Epithelial cell of proximal tubule (primary cell): ENCODE data around the gene PLCZ1. TPM values are rescaled to one million over a fixed set of nuclear protein-coding genes. Genes with fewer than 3 reads are reported as not detected.

Experiments
- DNase-seq: peaks from one replicate; pipeline ENCODE4 v3.0.0-alpha.2; 2011; ENCODE audit warnings: low read depth
- H3K4me3 ChIP-seq: 2 replicates; pipeline ENCODE4 v1.5.1; 2011; ENCODE audit warnings: low read depth, mild to moderate bottlenecking, low read length
- total RNA-seq: library from RNA; depleted of rRNA; stranded (reverse); fragments of >200 nt; gene quantifications from 2 replicates; pipeline ENCODE4 v1.2.3, GENCODE V29; 2015
- TF ChIP-seq, protein P1 (sequence below): conservative IDR thresholded peaks from 2 replicates; pipeline ENCODE4 v1.5.1; 2012; ENCODE audit warnings: low read depth, mild to moderate bottlenecking, low read length

Gene PLCZ1
- total RNA-seq, 1 donor from 2014 or later, result not detected

DNA sequence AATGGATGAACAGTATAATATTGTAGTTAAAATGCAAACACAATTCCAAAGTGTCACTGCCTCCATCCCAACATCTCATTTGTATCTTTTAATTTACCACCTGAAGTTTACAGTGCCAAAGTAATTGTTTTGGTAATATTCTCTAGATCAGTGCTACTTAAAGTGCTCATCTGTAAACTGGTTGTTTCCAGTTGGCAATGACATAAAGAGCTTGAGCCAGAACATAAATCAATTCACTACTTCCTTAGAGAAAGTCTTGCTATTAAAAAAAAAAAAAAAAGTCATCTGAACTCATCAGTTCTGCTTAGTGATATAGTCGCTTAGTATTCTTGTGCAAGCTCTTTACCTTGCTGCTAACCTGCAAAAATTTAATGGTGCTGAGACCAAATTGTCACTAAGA, 16.4 kb downstream of the PLCZ1 start:
- TF ChIP-seq, protein P1, sequence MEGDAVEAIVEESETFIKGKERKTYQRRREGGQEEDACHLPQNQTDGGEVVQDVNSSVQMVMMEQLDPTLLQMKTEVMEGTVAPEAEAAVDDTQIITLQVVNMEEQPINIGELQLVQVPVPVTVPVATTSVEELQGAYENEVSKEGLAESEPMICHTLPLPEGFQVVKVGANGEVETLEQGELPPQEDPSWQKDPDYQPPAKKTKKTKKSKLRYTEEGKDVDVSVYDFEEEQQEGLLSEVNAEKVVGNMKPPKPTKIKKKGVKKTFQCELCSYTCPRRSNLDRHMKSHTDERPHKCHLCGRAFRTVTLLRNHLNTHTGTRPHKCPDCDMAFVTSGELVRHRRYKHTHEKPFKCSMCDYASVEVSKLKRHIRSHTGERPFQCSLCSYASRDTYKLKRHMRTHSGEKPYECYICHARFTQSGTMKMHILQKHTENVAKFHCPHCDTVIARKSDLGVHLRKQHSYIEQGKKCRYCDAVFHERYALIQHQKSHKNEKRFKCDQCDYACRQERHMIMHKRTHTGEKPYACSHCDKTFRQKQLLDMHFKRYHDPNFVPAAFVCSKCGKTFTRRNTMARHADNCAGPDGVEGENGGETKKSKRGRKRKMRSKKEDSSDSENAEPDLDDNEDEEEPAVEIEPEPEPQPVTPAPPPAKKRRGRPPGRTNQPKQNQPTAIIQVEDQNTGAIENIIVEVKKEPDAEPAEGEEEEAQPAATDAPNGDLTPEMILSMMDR, result no peak
- no peak for DNase-seq
- H3K4me3 ChIP-seq, result no peak overlapping the region

DNA sequence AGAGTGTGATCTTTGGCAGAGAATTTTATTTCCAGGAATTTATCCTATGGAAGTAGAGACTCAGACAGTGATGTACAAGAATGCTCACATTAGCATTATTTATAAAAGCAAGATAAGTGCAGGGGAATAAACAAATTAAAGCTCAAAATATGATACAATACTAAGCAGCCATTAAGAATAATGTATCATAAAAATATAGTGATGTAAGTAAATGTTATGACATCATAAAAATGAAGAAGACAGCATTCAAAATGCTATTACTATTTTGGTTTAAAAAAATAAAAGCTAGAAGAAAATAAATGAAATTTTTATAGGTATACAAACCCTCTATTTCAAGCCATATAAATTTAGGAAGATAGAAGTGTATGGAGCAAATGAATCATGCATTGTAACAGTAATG, 17.1 kb downstream of the PLCZ1 start:
- no peak overlapping the region for H3K4me3 ChIP-seq
- no peak for DNase-seq
- TF ChIP-seq, protein P1, result no peak

DNA sequence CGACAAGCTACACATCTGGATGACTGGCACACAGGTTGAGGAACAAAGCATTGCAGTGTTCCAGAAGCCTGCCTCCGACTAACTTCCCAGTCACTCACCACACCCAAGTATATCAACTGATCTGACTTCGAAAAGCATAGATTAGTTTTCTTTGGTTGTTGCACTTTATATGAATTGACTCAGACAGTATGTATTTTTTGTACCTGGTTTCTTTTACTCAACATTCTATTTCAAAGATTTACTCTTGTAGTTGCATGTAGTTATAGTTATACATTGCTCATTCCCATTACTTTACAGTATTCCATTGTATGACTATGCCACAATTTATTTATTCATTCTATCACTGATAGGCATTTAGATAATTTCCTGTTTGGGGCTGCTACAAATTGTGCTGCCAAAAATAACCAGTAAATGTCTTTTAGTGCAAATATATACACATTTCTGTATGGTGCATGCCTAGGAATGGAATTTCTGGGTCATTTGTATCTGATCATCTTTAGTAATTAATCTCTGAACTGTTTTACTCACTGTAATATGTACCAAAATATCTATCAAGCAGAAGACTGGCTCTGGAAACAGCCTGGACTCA, 17.8 kb downstream of the PLCZ1 start:
- no peak for DNase-seq
- H3K4me3 ChIP-seq, result no peak overlapping the region
- TF ChIP-seq, protein P1, result no peak

DNA sequence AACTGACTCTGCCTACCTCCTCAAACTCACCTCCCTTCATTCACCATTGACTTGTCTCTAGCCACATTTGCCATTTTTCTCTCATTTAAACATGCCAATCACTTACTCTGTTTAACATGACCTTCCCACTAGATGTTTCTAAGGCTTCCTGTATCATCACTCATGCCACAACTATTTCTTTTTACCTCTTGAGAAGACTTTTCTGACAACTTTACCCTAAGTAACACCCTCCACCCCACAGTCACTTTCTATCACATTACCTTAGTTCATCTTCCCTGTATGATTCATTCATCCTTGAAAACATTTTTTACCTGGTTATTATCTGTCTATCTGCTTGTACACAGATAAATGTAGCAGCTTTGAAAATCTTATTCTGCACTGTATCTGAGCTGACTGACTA, 19.4 kb downstream of the PLCZ1 start:
- TF ChIP-seq, protein P1, result no peak
- DNase-seq, result no peak

DNA sequence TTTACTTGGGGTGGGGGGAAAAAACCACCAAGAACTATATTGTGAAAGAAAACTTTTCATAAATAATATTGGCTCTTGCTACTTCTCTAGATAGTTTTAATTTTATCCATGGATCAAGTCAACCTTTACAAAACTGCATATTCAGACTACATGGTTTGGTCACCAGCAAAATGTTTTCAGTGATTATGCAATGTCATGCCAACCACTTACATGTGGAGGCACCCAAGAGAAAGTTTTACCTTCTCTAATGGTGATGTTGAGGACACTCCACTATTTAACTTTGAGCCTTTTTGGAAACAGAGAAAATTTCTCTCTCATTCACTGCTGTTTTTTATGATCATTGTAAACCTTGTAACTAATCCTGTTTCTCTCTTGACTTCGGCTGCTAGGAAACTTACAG, 21.6 kb downstream of the PLCZ1 start:
- DNase-seq, result no peak
- H3K4me3 ChIP-seq, result no peak overlapping the region
- TF ChIP-seq, protein P1, result peak; percentile 9

More for the DNA sequence above, 19.4 kb downstream of the PLCZ1 start:
- no peak overlapping the region for H3K4me3 ChIP-seq

DNA sequence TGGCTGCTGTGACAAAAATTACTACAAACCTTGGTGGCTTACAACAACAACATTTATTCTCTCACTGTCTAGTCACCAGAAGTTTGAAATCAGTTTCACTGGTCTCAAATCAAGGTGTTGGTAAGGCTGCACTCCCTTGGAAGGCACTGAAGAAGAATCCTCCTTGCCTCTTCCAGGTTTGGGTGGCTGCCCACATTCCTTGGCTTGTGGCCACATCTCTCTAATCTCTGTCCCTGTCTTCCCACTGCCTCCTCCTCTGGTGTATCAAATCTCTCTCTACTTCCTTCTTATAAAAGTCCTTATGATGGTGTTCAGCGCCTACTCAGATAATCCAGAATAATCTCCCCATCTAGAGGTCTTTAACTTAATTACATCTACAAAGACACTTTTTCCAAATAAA, 31.0 kb downstream of the PLCZ1 start:
- H3K4me3 ChIP-seq, result no peak overlapping the region
- TF ChIP-seq, protein P1, result no peak
- DNase-seq, result no peak

DNA sequence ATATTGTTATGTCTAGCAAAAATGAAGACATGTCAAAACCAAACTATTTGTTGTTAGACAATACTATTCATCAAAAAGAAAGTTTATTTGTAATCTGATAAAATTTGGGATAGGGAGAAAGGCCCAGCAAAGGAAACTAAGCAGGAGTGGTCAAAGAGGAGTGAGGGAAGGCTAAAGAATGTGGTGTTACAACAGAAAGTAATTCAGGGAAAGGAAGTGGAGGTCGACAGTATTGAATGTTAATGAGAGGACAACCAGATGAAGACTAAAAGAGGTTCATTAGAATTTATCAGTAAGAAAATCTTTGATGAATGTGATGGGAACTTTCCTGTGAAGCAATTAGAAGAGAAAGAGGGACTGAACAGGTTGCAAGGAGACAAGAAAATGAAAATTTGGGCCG, 33.9 kb downstream of the PLCZ1 start:
- H3K4me3 ChIP-seq, result no peak overlapping the region
- DNase-seq, result peak; percentile 46
- TF ChIP-seq, protein P1, result no peak
